Prostate gland (tissue), 2 donors: ENCODE measurements around the gene CFAP300. TPM values are rescaled to one million over a fixed set of nuclear protein-coding genes. Genes with fewer than 3 reads are reported as not detected.

ENCODE experiments used
- DNase-seq: peaks from one replicate; pipeline ENCODE4 v3.0.0-alpha.2; 2019; ENCODE audit warnings: low spot score
- H3K27ac ChIP-seq, 2 donors: fragments of 200-600 bp; sonication (generic); 2 replicates each; pipeline ENCODE4 v1.5.1; 2017 to 2019
- H3K27me3 ChIP-seq: fragments of 200-600 bp; sonication (generic); replicated peaks from 2 replicates; pipeline ENCODE4 v1.5.1; 2019; ENCODE audit not compliant: insufficient read depth
- H3K36me3 ChIP-seq, 2 donors: fragments of 200-600 bp; sonication (generic); 1 replicate in 1 of 2; 2 replicates in 1 of 2; pipeline versions ENCODE4 v1.5.1 to v1.8.1; 2017 to 2019
- H3K4me1 ChIP-seq: fragments of 200-600 bp; sonication (generic); replicated peaks from 2 replicates; pipeline ENCODE4 v1.5.1; 2019
- H3K4me3 ChIP-seq, 2 donors: fragments of 200-600 bp; sonication (generic); 2 replicates each; pipeline ENCODE4 v1.5.1; 2017 to 2019
- H3K9me3 ChIP-seq: fragments of 200-600 bp; sonication (generic); 2 replicates; pipeline ENCODE4 v1.5.1; 2017
- POLR2A ChIP-seq: fragments of 450-650 bp; IDR thresholded peaks from one replicate; pipeline ENCODE4 v1.6.1; 2016; ENCODE audit warnings: antibody characterized with exemption, mild to moderate bottlenecking
- POLR2AphosphoS5 ChIP-seq: sonication (generic); formaldehyde crosslinking; IDR thresholded peaks from one replicate; pipeline ENCODE4 v1.6.1; 2017; ENCODE audit warnings: antibody characterized with exemption
- WGBS: methylation state at CpG from one replicate; pipeline ENCODE4 v1.1.5; 2018; 5-methylcytosine and 5-hydroxymethylcytosine counted together
- intact Hi-C: fragments of 100-400 bp; cut with DNase I; formaldehyde crosslinking; loops from one replicate; pipeline ENCODE4 v1.14.2; 2022
- total RNA-seq, 2 donors: library from RNA; depleted of rRNA; stranded (reverse); fragments of >200 nt; gene quantifications; one replicate each; pipeline ENCODE4 v1.1.0, GENCODE V29; 2016
- TF ChIP-seq, protein P1 (sequence below), 4 experiments: fragments of 200-600 bp in 2 of 4; fragments of 450-650 bp in 2 of 4; sonication (generic) in 2 of 4; IDR thresholded peaks; 1 replicate in 3 of 4; 2 replicates in 1 of 4; pipeline ENCODE4 v1.5.1; 2016 to 2019; ENCODE audit warnings: antibody characterized with exemption in 4 of 4, mild to moderate bottlenecking in 2 of 4, moderate library complexity in 2 of 4

CFAP300 gene
- total RNA-seq, 2 donors from 2014 or later: 4.0 to 24.0 TPM

GRCh38 chr11:102007567-102008437, 39.4 kb upstream of the CFAP300 start:
- intact Hi-C loops: loop anchor here (2.0 kb wide), 1 partner anchor 145 kb away; no protein-coding TSS in a partner anchor
- Histone ChIP-seq H3K4me3 (no peak overlapping the region), H3K27ac (peak overlapping the region in 1 of 2 donors; percentile 28), H3K9me3 (no peaks in the 10 kb centered on the region), H3K36me3 (no peaks in the 10 kb centered on the region), H3K27me3 (no peaks in the 10 kb centered on the region), H3K4me1 (no peaks in the 10 kb centered on the region)
- TF ChIP-seq POLR2AphosphoS5: peak; percentile 70
- TF ChIP-seq POLR2A: no peak
- TF ChIP-seq, protein P1, sequence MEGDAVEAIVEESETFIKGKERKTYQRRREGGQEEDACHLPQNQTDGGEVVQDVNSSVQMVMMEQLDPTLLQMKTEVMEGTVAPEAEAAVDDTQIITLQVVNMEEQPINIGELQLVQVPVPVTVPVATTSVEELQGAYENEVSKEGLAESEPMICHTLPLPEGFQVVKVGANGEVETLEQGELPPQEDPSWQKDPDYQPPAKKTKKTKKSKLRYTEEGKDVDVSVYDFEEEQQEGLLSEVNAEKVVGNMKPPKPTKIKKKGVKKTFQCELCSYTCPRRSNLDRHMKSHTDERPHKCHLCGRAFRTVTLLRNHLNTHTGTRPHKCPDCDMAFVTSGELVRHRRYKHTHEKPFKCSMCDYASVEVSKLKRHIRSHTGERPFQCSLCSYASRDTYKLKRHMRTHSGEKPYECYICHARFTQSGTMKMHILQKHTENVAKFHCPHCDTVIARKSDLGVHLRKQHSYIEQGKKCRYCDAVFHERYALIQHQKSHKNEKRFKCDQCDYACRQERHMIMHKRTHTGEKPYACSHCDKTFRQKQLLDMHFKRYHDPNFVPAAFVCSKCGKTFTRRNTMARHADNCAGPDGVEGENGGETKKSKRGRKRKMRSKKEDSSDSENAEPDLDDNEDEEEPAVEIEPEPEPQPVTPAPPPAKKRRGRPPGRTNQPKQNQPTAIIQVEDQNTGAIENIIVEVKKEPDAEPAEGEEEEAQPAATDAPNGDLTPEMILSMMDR (IDR thresholded peaks at IDR 0.05): peak in 3 of 4 experiments; percentile 72 to 79 (median 77)
- 22% methylated on average over 4 of the region's 4 CpGs for WGBS
- DNase-seq: peak; percentile 42

- Histone ChIP-seq H3K27me3 (no peaks in the 10 kb centered on the region), H3K36me3 (no peaks in the 10 kb centered on the region), H3K4me1 (no peaks in the 10 kb centered on the region), H3K9me3 (no peaks in the 10 kb centered on the region), H3K27ac (no peak overlapping the region), H3K4me3 (no peak overlapping the region)
- WGBS: 25% methylated on average over 12 of the region's 12 CpGs
- DNase-seq: peak; percentile 27
- intact Hi-C loops: no loop called here
- TF ChIP-seq POLR2A (no peak), POLR2AphosphoS5 (no peak)
- TF ChIP-seq, protein P1 (IDR thresholded peaks at IDR 0.05): no peak
These were observed 36.3 kb upstream of the CFAP300 start for GRCh38 chr11:102010776-102011494.

GRCh38 chr11:102012946-102013345, 34.3 kb upstream of the CFAP300 start:
- Histone ChIP-seq H3K4me3 (no peak overlapping the region), H3K9me3 (no peaks in the 10 kb centered on the region), H3K27me3 (no peaks in the 10 kb centered on the region), H3K27ac (no peak overlapping the region), H3K4me1 (no peaks in the 10 kb centered on the region), H3K36me3 (no peaks in the 10 kb centered on the region)
- TF ChIP-seq, protein P1 (IDR thresholded peaks at IDR 0.05): no peak
- TF ChIP-seq POLR2AphosphoS5: no peak
- TF ChIP-seq POLR2A: no peak
- intact Hi-C loops: no loop called here
- WGBS: 31% methylated on average over 3 of the region's 3 CpGs
- DNase-seq: no peak

- no peaks in the 10 kb centered on the region for H3K4me1 ChIP-seq
- intact Hi-C loops: no loop called here
- H3K27ac ChIP-seq: no peak overlapping the region
- TF ChIP-seq, protein P1 (IDR thresholded peaks at IDR 0.05): no peak
- TF ChIP-seq POLR2AphosphoS5: no peak
- no peak for TF ChIP-seq POLR2A
- no peaks in the 10 kb centered on the region for H3K9me3 ChIP-seq
- no peak for DNase-seq
- H3K36me3 ChIP-seq: no peaks in the 10 kb centered on the region
- WGBS: 78% methylated on average over 5 of the region's 5 CpGs
- H3K4me3 ChIP-seq: no peak overlapping the region
- no peaks in the 10 kb centered on the region for H3K27me3 ChIP-seq
These were observed 32.5 kb upstream of the CFAP300 start for GRCh38 chr11:102014756-102015155.
